ENCODE measurements around the gene TM9SF1. TPM values are rescaled to one million over a fixed set of nuclear protein-coding genes. Genes with fewer than 3 reads are reported as not detected.

TM9SF1 gene
- total and polyA plus RNA-seq, 9 of the 15 experiments (the other 6 are each of a cell fraction or from before 2014, with no cell fraction given) = 5.3 to 20.3 (median 11.8) TPM

DNA sequence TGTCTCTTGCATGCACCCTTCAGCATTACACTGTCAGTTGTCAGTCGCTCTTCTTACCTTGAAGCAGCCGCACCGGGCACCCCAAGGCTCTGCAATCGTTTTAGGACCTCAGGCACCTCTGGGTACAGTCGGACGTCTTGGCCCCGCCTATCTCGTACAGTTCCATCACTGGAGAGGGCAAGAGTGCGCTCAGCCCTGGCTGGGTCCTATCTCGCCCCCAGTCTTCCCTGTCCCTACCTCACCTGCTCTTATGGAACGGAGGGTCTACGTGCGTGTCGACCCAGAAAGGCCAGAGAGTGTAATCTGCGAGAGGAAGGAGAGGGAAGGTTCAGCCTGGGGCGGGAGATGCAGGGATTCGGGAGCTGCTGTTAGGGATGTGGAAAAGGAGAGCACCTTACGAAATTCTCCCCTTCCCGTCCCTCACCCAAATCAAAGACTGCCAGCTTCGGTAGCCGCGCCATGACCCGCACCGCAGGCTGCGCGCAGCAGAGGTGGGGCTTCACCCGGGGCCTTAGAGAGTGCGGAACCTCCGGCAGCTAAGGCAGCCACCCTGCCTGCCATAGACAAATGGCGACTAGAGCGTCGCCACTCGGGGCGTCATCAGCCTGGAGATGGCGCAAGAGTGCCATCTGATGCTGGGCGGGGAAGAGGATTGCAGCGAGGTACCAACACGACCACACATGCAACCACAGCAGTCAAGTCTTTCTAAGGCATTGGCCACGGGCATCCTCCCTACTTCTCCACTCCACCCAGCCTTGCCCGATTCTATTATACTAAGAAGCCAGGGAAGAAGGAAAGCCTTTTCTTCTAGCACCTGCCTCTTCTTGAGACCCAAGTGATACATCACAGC is 20.5 kb upstream of the TM9SF1 start, which contains the start of gene MDP1 (continued):
- no peak for TF ChIP-seq PTBP1 (IDR thresholded peaks at IDR 0.05; ENCODE audit: low read depth, low read length)
- no peak for TF ChIP-seq MCM3 (IDR thresholded peaks at IDR 0.05)
- no peak for TF ChIP-seq KAT2B (IDR thresholded peaks at IDR 0.05; ENCODE audit: low read depth, low read length)
- TF ChIP-seq, protein P1, sequence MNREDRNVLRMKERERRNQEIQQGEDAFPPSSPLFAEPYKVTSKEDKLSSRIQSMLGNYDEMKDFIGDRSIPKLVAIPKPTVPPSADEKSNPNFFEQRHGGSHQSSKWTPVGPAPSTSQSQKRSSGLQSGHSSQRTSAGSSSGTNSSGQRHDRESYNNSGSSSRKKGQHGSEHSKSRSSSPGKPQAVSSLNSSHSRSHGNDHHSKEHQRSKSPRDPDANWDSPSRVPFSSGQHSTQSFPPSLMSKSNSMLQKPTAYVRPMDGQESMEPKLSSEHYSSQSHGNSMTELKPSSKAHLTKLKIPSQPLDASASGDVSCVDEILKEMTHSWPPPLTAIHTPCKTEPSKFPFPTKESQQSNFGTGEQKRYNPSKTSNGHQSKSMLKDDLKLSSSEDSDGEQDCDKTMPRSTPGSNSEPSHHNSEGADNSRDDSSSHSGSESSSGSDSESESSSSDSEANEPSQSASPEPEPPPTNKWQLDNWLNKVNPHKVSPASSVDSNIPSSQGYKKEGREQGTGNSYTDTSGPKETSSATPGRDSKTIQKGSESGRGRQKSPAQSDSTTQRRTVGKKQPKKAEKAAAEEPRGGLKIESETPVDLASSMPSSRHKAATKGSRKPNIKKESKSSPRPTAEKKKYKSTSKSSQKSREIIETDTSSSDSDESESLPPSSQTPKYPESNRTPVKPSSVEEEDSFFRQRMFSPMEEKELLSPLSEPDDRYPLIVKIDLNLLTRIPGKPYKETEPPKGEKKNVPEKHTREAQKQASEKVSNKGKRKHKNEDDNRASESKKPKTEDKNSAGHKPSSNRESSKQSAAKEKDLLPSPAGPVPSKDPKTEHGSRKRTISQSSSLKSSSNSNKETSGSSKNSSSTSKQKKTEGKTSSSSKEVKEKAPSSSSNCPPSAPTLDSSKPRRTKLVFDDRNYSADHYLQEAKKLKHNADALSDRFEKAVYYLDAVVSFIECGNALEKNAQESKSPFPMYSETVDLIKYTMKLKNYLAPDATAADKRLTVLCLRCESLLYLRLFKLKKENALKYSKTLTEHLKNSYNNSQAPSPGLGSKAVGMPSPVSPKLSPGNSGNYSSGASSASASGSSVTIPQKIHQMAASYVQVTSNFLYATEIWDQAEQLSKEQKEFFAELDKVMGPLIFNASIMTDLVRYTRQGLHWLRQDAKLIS (CRISPR knock-in tag; IDR thresholded peaks at IDR 0.05) = no peak
- TF ChIP-seq ERF (CRISPR knock-in tag; IDR thresholded peaks at IDR 0.05) = no peak
- no peak for TF ChIP-seq ZNF324 (CRISPR knock-in tag; IDR thresholded peaks at IDR 0.05)
- no peak for TF ChIP-seq ARHGAP35 (IDR thresholded peaks at IDR 0.05; ENCODE audit: partially characterized antibody)
- no peak for TF ChIP-seq SAFB (IDR thresholded peaks at IDR 0.05; ENCODE audit: borderline replicate concordance, low read depth, low read length)
- TF ChIP-seq, protein P2, sequence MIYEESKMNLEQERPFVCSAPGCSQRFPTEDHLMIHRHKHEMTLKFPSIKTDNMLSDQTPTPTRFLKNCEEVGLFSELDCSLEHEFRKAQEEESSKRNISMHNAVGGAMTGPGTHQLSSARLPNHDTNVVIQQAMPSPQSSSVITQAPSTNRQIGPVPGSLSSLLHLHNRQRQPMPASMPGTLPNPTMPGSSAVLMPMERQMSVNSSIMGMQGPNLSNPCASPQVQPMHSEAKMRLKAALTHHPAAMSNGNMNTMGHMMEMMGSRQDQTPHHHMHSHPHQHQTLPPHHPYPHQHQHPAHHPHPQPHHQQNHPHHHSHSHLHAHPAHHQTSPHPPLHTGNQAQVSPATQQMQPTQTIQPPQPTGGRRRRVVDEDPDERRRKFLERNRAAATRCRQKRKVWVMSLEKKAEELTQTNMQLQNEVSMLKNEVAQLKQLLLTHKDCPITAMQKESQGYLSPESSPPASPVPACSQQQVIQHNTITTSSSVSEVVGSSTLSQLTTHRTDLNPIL (CRISPR knock-in tag; IDR thresholded peaks at IDR 0.05) = no peak
- no peak for TF ChIP-seq ZNF253 (CRISPR knock-in tag; conservative IDR thresholded peaks at IDR 0.05)
- TF ChIP-seq ZFP1 (CRISPR knock-in tag; IDR thresholded peaks at IDR 0.05) = no peak
- no peak for TF ChIP-seq ZNF445 (CRISPR knock-in tag; IDR thresholded peaks at IDR 0.05; ENCODE audit: low read depth)
- TF ChIP-seq PRMT5 (CRISPR knock-in tag; IDR thresholded peaks at IDR 0.05) = no peak
- TF ChIP-seq, protein P3, sequence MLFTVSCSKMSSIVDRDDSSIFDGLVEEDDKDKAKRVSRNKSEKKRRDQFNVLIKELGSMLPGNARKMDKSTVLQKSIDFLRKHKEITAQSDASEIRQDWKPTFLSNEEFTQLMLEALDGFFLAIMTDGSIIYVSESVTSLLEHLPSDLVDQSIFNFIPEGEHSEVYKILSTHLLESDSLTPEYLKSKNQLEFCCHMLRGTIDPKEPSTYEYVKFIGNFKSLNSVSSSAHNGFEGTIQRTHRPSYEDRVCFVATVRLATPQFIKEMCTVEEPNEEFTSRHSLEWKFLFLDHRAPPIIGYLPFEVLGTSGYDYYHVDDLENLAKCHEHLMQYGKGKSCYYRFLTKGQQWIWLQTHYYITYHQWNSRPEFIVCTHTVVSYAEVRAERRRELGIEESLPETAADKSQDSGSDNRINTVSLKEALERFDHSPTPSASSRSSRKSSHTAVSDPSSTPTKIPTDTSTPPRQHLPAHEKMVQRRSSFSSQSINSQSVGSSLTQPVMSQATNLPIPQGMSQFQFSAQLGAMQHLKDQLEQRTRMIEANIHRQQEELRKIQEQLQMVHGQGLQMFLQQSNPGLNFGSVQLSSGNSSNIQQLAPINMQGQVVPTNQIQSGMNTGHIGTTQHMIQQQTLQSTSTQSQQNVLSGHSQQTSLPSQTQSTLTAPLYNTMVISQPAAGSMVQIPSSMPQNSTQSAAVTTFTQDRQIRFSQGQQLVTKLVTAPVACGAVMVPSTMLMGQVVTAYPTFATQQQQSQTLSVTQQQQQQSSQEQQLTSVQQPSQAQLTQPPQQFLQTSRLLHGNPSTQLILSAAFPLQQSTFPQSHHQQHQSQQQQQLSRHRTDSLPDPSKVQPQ (CRISPR knock-in tag; IDR thresholded peaks at IDR 0.05; ENCODE audit: borderline replicate concordance) = no peak
- TF ChIP-seq THAP12 (CRISPR knock-in tag; IDR thresholded peaks at IDR 0.05) = peak; percentile 59; the same call in 1 of the 2 replicates
- TF ChIP-seq CHD4 (IDR thresholded peaks at IDR 0.05; ENCODE audit: insufficient read depth, insufficient replicate concordance, low read depth, low read length, poor library complexity, severe bottlenecking) = no peak
